CD4-positive, alpha-beta T cell (primary cell): ENCODE results near the gene CITED1. TPM values are rescaled to one million over a fixed set of nuclear protein-coding genes. Genes with fewer than 3 reads are reported as not detected.

Experiments
- ATAC-seq: fragments of 200-7000 bp; cut with Tn5 transposase; one replicate; pipeline ENCODE4 v1.10.0; 2022; ENCODE audit warnings: mild to moderate bottlenecking; ENCODE audit not compliant: poor library complexity
- CTCF ChIA-PET: fragments of 350-600 bp; sonication (Branson Sonifier 250); formaldehyde crosslinking; loops from one replicate; lab custom pipeline; 2021; ENCODE audit warnings: antibody characterized with exemption, inconsistent platforms; lab: Charles Lee
- POLR2A ChIA-PET: fragments of 350-600 bp; sonication (Branson Sonifier 250); formaldehyde crosslinking; loops from one replicate; lab custom pipeline; 2021; ENCODE audit warnings: antibody characterized with exemption, inconsistent platforms; lab: Charles Lee
- DNase-seq, 14 experiments: peaks; one replicate each; pipeline ENCODE4 v3.0.0-alpha.2; 2013 to 2020; ENCODE audit warnings: mixed read lengths in 2 of 14
- H3K27ac ChIP-seq, 2 donors: one replicate each; pipeline versions ENCODE4 v1.5.1 to v1.7.0; 2013; ENCODE audit warnings: low read length in 2 of 2, low read depth in 1 of 2, mild to moderate bottlenecking in 1 of 2
- H3K27me3 ChIP-seq, 2 experiments: 1 replicate in 1 of 2; 2 replicates in 1 of 2; pipeline versions ENCODE4 v1.6.1 to v1.7.0; 2013; ENCODE audit warnings: low read length in 2 of 2, control low read depth in 1 of 2, mild to moderate bottlenecking in 1 of 2, moderate library complexity in 1 of 2; ENCODE audit not compliant: insufficient read depth in 2 of 2, control insufficient read depth in 1 of 2
- H3K36me3 ChIP-seq: one replicate; pipeline ENCODE4 v1.6.1; 2013; ENCODE audit warnings: low read length, control low read depth; ENCODE audit not compliant: insufficient read depth
- H3K4me1 ChIP-seq: one replicate; pipeline ENCODE4 v1.6.1; 2013; ENCODE audit warnings: low read length, control low read depth; ENCODE audit not compliant: insufficient read depth
- H3K4me3 ChIP-seq: one replicate; pipeline ENCODE4 v1.5.1; 2013; ENCODE audit warnings: mild to moderate bottlenecking, low read length, moderate library complexity
- H3K9me3 ChIP-seq, 2 experiments: 1 replicate in 1 of 2; 2 replicates in 1 of 2; pipeline versions ENCODE4 v1.6.1 to v1.7.0; 2013; ENCODE audit warnings: low read length in 2 of 2, mild to moderate bottlenecking in 2 of 2, control low read depth in 1 of 2, moderate library complexity in 1 of 2; ENCODE audit not compliant: control insufficient read depth in 1 of 2, insufficient read depth in 1 of 2
- H3K27ac Mint-ChIP-seq: one replicate; pipeline ENCODE4 v1.8.0; 2020; ENCODE audit warnings: mixed read lengths
- H3K27me3 Mint-ChIP-seq: one replicate; pipeline ENCODE4 v1.8.0; 2021; ENCODE audit warnings: mixed read lengths
- H3K36me3 Mint-ChIP-seq: one replicate; pipeline ENCODE4 v1.8.0; 2021; ENCODE audit warnings: low read depth, mixed read lengths
- H3K4me1 Mint-ChIP-seq: one replicate; pipeline ENCODE4 v1.8.0; 2021; ENCODE audit warnings: low read depth, mixed read lengths
- H3K4me3 Mint-ChIP-seq: one replicate; pipeline ENCODE4 v1.8.0; 2020; ENCODE audit warnings: mild to moderate bottlenecking, mixed read lengths
- H3K9me3 Mint-ChIP-seq: one replicate; pipeline ENCODE4 v1.8.0; 2020; ENCODE audit warnings: mixed read lengths
- intact Hi-C, 2 experiments: fragments of 100-400 bp; cut with DNase I in 1 of 2; cut with micrococcal nuclease in 1 of 2; formaldehyde crosslinking; loops; one replicate each; pipeline versions ENCODE4 v1.15.1 to v1.9.0; 2023 to 2025; cut with DNase I, micrococcal nuclease
- total RNA-seq, 174 experiments: library from RNA in 2 of 174; stranded (reverse) in 2 of 174; gene quantifications; one replicate each; pipeline ENCODE4 v1.2.3 and lab custom pipeline; 2021 to 2026
- TF ChIP-seq, protein P1 (sequence below): fragments of 200-600 bp; IDR thresholded peaks from one replicate; pipeline ENCODE4 v1.8.0; 2022; ENCODE audit warnings: antibody characterized with exemption, mild to moderate bottlenecking

CITED1 gene
- total RNA-seq, 2 experiments from 2014 or later: 0.52 TPM; not detected in 1

DNA sequence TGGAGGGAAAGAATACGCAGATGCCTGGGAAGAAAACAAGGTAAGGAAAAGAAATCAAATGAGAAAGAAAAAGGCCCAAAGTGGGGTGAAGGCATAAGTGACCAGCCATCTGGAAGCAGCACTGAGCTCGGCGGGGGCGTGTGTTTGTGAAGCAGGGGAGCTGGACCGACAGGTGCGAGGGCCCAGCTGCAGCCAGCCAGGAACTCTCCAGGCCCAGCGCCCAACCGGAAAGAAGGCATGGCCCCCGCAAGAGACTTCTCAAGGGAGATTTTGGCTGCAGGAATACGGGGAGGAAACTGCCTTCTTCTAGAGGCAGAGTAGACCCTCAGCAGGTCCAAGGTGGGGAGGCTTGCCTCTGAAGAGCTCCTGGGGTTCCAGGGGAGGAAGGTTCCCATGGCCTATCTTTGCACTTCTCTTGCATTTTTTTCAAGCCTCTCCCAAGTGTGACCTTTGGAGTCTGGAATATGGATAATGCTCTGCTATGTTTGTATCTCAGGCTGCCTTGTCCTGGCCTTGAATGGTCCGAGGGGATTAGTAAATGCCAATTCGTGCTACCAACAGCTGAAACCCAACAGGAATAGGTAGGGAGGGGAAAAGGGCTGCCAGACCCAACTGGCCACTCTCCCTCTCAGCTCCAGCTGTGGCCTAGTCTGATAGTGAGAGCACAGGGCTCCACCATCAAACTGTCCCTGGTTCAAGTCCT, 10.8 kb upstream of the CITED1 start:
- H3K9me3 Mint-ChIP-seq: no peaks in the 10 kb centered on the region
- intact Hi-C loops: no loop called here
- no peaks in the 10 kb centered on the region for H3K36me3 ChIP-seq
- H3K4me3 Mint-ChIP-seq: no peak overlapping the region
- no peak overlapping the region for H3K27ac Mint-ChIP-seq
- ATAC-seq (no peak), DNase-seq (no peak)
- TF ChIP-seq, protein P1, sequence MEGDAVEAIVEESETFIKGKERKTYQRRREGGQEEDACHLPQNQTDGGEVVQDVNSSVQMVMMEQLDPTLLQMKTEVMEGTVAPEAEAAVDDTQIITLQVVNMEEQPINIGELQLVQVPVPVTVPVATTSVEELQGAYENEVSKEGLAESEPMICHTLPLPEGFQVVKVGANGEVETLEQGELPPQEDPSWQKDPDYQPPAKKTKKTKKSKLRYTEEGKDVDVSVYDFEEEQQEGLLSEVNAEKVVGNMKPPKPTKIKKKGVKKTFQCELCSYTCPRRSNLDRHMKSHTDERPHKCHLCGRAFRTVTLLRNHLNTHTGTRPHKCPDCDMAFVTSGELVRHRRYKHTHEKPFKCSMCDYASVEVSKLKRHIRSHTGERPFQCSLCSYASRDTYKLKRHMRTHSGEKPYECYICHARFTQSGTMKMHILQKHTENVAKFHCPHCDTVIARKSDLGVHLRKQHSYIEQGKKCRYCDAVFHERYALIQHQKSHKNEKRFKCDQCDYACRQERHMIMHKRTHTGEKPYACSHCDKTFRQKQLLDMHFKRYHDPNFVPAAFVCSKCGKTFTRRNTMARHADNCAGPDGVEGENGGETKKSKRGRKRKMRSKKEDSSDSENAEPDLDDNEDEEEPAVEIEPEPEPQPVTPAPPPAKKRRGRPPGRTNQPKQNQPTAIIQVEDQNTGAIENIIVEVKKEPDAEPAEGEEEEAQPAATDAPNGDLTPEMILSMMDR: no peak
- no peak overlapping the region for H3K4me3 ChIP-seq
- ChIA-PET CTCF (no interaction called here), POLR2A (no interaction called here)
- no peaks in the 10 kb centered on the region for H3K4me1 ChIP-seq
- no peaks in the 10 kb centered on the region for H3K27me3 ChIP-seq
- no peaks in the 10 kb centered on the region for H3K36me3 Mint-ChIP-seq
- H3K4me1 Mint-ChIP-seq: no peaks in the 10 kb centered on the region
- H3K9me3 ChIP-seq: no peaks in the 10 kb centered on the region
- H3K27me3 Mint-ChIP-seq: peaks cover 4% of the 10 kb centered on the region
- no peak overlapping the region for H3K27ac ChIP-seq

DNA sequence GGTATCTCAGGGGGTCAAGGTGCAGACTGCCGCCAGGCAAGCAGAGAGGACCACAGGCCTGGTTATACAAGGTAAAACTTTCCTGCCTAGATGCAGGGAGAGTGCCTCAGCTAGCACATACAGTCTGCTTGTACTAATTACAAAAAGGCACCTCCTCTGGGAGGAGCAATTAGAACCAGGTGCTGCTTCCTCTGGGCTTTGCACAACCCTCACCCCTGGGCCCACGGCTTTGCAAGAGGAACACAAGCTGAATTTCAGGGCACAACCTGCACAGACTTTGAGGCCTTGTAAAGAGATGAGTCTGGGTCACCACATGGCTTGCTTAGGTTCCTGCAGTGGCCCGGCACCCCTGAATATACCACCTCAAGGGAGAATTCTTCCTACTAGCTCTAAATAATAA, 9.2 kb upstream of the CITED1 start:
- Mint-ChIP-seq H3K9me3 (no peaks in the 10 kb centered on the region), H3K36me3 (no peaks in the 10 kb centered on the region), H3K27me3 (peaks cover 11% of the 10 kb centered on the region), H3K4me3 (no peak overlapping the region), H3K27ac (no peak overlapping the region), H3K4me1 (no peaks in the 10 kb centered on the region)
- ATAC-seq (no peak), DNase-seq (no peak)
- peaks cover 0 to 6% of the 10 kb centered on the region in 2 experiments for H3K27me3 ChIP-seq
- H3K4me3 ChIP-seq: no peak overlapping the region
- ChIA-PET POLR2A (no interaction called here), CTCF (no interaction called here)
- no peaks in the 10 kb centered on the region for H3K4me1 ChIP-seq
- H3K9me3 ChIP-seq: no peaks in the 10 kb centered on the region
- intact Hi-C loops: no loop called here
- no peak overlapping the region for H3K27ac ChIP-seq
- no peaks in the 10 kb centered on the region for H3K36me3 ChIP-seq
- TF ChIP-seq, protein P1: no peak

DNA sequence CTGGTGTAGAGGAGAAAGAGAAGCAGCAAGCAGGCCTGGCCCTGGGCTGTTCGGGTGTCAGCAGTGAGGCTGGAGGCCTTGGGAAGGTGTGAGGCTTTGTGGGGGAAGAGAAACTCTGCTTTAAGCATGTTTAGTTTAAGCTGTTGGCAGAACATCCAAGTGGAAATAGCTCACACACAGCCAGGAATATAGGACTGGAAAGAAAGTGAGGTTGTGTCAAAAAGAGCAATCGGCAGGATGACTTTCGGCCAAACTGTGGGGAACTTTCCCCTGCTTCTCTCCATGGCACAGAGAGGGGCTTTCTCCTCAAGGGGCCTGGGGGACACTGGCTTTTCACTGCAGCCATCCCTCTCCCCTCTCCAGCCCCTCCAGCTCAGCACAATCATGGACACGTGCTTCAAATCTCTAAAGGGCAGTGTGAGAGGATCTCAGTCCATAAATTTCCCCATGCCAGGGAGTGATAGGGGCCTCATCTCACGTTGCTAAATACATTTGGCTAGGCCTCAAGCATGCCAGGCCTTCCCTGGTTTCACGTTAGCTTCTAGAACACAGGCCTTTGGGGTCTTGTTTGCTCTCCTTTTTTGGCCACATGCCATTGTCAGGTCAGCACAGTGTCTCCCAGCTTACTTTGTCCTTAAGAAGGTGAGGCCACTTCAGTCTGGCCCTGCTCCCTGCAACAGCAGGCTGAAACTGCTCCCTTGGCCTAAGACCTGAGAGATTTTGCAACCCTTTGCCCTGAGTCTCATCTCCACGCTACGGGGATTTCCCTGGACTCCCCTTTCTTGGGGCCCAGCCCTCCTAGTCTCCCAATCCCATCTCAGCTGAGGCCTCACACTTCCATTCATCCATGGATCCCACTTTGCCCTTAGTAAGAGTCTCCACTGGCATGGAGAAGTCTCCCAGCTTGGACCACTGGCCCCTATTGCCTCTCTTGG, 8.3 kb upstream of the CITED1 start:
- Mint-ChIP-seq H3K36me3 (no peaks in the 10 kb centered on the region), H3K4me1 (peaks cover 3% of the 10 kb centered on the region), H3K4me3 (no peak overlapping the region), H3K27ac (no peak overlapping the region), H3K27me3 (peaks cover 20% of the 10 kb centered on the region), H3K9me3 (no peaks in the 10 kb centered on the region)
- peaks cover 6 to 15% of the 10 kb centered on the region in 2 experiments for H3K27me3 ChIP-seq
- intact Hi-C loops: no loop called here
- ATAC-seq (no peak), DNase-seq (no peak)
- CTCF ChIA-PET: no interaction called here
- TF ChIP-seq, protein P1: no peak
- H3K9me3 ChIP-seq: no peaks in the 10 kb centered on the region
- peaks cover 6% of the 10 kb centered on the region for H3K4me1 ChIP-seq
- POLR2A ChIA-PET: no interaction called here
- H3K36me3 ChIP-seq: no peaks in the 10 kb centered on the region
- no peak overlapping the region for H3K27ac ChIP-seq
- H3K4me3 ChIP-seq: no peak overlapping the region
